Measurements from ENCODE around the gene POMT2.

Gene POMT2, protein sequence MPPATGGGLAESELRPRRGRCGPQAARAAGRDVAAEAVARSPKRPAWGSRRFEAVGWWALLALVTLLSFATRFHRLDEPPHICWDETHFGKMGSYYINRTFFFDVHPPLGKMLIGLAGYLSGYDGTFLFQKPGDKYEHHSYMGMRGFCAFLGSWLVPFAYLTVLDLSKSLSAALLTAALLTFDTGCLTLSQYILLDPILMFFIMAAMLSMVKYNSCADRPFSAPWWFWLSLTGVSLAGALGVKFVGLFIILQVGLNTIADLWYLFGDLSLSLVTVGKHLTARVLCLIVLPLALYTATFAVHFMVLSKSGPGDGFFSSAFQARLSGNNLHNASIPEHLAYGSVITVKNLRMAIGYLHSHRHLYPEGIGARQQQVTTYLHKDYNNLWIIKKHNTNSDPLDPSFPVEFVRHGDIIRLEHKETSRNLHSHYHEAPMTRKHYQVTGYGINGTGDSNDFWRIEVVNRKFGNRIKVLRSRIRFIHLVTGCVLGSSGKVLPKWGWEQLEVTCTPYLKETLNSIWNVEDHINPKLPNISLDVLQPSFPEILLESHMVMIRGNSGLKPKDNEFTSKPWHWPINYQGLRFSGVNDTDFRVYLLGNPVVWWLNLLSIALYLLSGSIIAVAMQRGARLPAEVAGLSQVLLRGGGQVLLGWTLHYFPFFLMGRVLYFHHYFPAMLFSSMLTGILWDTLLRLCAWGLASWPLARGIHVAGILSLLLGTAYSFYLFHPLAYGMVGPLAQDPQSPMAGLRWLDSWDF

DNA sequence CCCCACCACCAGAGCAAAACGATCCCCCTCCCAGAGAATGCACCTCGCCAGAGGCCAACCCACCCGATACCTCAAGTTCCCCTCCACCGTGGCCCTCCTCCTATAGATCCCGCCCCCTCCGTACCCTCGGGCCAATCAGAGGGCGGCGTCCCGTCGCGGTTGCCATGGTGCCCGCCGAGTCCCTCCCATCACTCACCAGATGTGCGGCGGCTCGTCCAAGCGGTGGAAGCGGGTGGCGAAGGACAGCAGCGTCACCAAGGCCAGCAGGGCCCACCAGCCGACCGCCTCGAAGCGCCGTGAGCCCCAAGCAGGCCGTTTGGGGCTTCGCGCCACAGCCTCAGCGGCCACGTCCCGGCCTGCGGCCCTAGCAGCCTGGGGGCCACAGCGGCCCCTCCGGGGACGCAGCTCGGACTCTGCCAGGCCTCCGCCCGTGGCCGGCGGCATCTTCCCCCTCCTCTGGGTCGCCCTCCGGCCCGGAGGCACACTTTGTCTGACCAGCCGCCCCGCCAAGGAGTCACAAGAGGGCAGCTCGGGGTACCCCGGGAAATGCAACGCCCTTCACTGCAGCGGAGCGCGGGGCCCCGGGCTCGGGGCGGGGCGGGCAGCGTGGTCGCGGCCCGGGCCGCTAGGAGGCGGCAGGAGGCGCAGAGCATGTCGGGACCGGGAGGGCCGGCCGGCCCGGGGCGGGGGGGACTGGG lies at the start of gene POMT2:
TSS of gene POMT2 (minus strand) at position 646 of the 698 bp plus-strand sequence. CDS start at position 444, 202 bp downstream.
- Mint-ChIP-seq H3K27me3 (no peaks in the 10 kb centered on the region), H3K4me1 (peaks cover 19% of the 10 kb centered on the region), H3K4me3 (peak within 1 kb of the TSS; percentile 91 to 92), H3K9me3 (no peaks in the 10 kb centered on the region), H3K27ac (peak within 1 kb of the TSS; percentile 97 to 98)
- DNase-seq (peak; percentile 90 to 94), ATAC-seq (peak; percentile 72)

DNA sequence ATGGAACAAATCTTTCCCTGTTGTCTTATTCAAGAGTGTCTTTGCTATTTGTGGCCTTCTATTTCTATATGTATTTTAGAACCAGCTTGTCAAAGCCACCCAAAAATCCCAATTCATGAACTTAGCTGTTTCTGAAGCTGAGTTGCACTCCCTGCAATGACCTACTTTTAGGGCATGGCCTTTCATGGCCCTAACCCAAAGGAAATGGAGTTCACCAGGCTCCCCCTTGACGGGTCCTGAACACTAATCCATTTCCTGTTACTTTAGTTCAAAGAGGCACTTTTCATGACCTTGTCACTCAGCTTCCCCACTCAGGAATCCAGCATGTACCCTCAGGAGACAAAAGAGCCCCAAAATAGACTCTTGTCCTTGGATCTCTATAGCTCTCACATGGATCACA lies 48.6 kb upstream of the POMT2 start:
- no peak overlapping the region for H3K4me3 Mint-ChIP-seq
- no peak for ATAC-seq

DNA sequence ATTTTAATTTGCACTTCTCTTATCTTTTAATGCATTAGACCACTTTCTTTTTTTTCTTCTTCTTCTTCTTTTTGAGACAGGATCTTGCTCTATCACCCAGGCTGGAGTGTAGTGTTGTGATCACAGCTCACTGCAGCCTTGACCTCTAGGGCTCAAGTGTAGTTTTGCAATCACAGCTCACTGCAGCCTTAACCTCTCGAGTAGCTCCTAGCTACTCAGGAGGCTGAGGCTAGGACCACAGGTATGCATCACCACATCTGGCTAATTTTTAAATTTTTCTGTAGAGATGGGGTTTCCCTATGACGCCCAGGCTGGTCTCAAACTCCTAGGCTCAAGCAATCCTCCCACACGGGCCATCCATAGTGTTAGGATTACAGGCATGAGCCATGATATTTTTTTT lies 43.5 kb upstream of the POMT2 start:
- H3K27me3 Mint-ChIP-seq, result no peaks in the 10 kb centered on the region
- ATAC-seq (no peak), DNase-seq (no peak)
- H3K27ac Mint-ChIP-seq, result no peak overlapping the region
- H3K9me3 Mint-ChIP-seq, result no peaks in the 10 kb centered on the region
- no peak overlapping the region for H3K4me3 Mint-ChIP-seq
- H3K4me1 Mint-ChIP-seq, result peaks cover 12% of the 10 kb centered on the region

More for the DNA sequence above, 48.6 kb upstream of the POMT2 start:
- DNase-seq, result no peak
- Mint-ChIP-seq H3K27ac (peak overlapping the region in 1 of 2 donors; percentile 58), H3K27me3 (no peaks in the 10 kb centered on the region), H3K9me3 (peaks cover 7% of the 10 kb centered on the region in 2 donors), H3K4me1 (peaks cover 28% of the 10 kb centered on the region)

DNA sequence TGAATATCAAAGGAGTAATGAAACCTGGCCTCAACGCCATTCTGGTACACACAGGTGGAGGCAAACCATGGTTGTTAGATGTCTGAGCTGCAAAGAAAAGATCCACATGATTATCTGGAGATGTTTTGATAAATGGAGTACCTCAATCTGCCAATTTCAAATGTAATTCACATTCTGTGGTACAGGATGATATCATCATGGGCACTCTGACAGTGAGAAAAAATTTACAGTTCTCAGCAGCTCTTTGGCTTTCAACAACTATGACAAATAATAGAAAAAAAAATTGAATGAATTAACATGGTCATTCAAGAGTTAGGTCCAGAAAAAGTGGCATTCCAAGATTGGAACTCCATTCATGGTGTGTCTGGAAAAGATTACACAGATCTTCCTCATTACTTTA lies 38.9 kb upstream of the POMT2 start:
- Mint-ChIP-seq H3K9me3 (no peaks in the 10 kb centered on the region), H3K27me3 (no peaks in the 10 kb centered on the region)
- no peak for DNase-seq

DNA sequence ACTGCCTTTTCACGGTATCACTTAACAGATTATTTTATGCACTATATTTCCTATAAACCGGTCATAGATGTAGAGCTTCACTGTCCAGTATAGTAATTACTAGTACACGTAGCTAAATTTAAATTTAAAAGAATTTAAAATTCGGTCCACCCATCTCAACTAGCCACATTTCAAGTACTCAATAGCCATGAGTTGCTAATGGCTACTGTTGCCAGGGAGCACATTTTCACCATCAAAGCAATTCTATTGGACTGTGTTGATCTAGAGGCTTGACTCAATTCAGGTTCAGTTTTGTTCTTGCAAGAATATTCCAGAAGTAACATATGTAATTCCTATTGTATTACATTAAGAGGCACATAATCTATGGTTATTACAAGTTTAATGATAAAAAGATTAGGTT lies 36.2 kb upstream of the POMT2 start:
- H3K4me3 Mint-ChIP-seq, result no peak overlapping the region
- no peak overlapping the region for H3K27ac Mint-ChIP-seq
- no peaks in the 10 kb centered on the region for H3K27me3 Mint-ChIP-seq
- ATAC-seq (no peak), DNase-seq (no peak)
- H3K4me1 Mint-ChIP-seq, result no peaks in the 10 kb centered on the region
- no peaks in the 10 kb centered on the region for H3K9me3 Mint-ChIP-seq

More for the DNA sequence above, 38.9 kb upstream of the POMT2 start:
- Mint-ChIP-seq H3K4me3 (no peak overlapping the region), H3K27ac (no peak overlapping the region), H3K4me1 (peaks cover 11% of the 10 kb centered on the region)
- no peak for ATAC-seq

DNA sequence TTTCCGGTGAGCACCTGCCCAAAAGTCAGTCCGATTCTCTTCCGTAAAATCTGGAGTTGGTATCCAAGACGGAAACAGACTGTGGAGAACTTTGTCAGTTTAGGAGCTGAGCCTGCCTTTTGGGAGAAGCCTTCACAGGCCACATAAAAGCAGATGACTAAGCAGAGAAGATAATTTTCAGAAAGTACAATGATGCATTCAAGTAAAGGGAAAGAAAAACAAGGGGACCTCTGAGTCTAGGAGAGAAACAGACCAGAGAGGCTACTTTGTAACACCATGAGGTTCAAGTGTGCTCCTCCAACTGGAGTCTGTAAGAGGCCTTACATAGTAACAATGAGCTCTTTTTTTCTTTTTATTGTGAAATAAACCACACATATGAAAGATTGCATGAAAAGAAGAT lies 35.1 kb upstream of the POMT2 start:
- no peak overlapping the region for H3K27ac Mint-ChIP-seq
- no peak overlapping the region for H3K4me3 Mint-ChIP-seq
- H3K27me3 Mint-ChIP-seq, result no peaks in the 10 kb centered on the region
- no peaks in the 10 kb centered on the region for H3K4me1 Mint-ChIP-seq
- DNase-seq (no peak), ATAC-seq (no peak)
- H3K9me3 Mint-ChIP-seq, result no peaks in the 10 kb centered on the region

DNA sequence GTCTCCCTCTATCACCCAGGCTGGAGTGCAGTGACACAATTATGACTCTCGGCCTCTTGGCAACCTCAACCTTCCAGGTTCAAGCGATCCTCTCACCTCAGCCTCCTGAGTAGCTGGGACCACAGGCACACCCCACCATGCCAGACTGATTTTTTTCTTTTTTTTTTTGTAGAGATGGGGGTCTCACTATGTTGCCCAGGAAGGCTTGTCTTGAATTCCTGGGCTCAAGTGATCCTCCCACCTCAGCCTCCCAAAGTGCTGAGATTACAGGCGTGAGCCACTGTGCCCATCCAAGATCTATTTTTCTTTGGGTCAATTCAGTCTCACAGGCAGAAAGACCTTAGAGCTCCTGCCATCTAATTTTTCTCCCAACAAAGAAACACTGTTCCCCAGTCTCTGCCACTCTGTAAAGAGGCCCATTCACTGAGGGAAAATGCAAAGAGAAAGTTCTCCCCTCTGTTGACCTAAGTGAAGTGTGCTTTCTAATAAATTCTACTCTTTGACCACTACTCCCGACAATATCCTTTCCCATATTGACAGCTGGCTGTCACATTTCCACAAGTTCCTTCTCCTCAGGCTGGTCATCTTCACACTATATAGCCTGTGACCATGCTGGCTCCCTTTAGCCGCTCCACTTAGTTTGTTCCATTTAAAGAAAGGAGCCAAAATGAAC lies 32.9 kb upstream of the POMT2 start:
- ATAC-seq (no peak), DNase-seq (no peak)
- Mint-ChIP-seq H3K4me1 (no peaks in the 10 kb centered on the region), H3K27me3 (no peaks in the 10 kb centered on the region), H3K4me3 (no peak overlapping the region), H3K27ac (peak overlapping the region in 1 of 2 donors; percentile 10), H3K9me3 (no peaks in the 10 kb centered on the region)

DNA sequence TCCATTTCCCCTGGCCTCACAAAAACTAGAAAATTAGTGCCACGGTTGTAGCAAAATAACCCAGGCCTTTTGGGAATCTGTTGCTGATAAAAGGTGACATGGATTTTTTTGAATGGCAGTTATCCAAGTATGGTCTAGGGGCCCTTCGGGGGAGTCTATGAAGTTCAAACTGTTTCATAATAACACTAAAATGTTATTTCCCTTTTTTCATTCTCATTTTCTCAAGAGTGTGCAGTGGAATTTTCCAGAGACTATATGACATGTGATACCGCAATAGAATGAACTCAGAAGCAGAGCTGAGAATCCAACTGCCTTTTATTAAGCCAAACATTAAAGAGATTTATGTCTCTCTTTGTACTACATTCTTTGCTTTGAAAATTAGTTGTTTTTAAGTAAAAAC lies 27.1 kb upstream of the POMT2 start:
- ATAC-seq (no peak), DNase-seq (no peak)
- Mint-ChIP-seq H3K27me3 (no peaks in the 10 kb centered on the region), H3K9me3 (no peaks in the 10 kb centered on the region), H3K27ac (no peak overlapping the region), H3K4me3 (no peak overlapping the region), H3K4me1 (no peaks in the 10 kb centered on the region)

DNA sequence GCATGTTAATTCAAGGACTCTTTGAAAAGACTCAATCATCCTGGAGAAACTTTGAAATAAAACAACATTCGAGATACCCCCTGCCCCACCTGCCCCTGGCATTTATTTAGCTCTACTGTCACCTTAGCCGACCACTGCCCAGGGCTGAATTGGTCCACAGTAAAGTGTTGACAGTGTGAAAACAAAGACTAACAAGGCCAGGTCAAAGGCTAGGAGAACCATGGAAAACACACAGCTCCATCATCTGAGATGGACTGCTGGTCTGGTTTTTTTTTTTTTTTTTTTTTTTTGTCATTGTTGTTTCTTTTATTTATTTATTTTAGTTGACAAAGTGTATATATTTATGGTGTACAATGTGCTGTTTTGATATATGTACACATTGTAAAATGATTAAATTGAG lies 25.8 kb upstream of the POMT2 start:
- no peaks in the 10 kb centered on the region for H3K4me1 Mint-ChIP-seq
- H3K9me3 Mint-ChIP-seq, result no peaks in the 10 kb centered on the region
- ATAC-seq (no peak), DNase-seq (no peak)
- H3K27ac Mint-ChIP-seq, result no peak overlapping the region
- no peaks in the 10 kb centered on the region for H3K27me3 Mint-ChIP-seq
- H3K4me3 Mint-ChIP-seq, result no peak overlapping the region

DNA sequence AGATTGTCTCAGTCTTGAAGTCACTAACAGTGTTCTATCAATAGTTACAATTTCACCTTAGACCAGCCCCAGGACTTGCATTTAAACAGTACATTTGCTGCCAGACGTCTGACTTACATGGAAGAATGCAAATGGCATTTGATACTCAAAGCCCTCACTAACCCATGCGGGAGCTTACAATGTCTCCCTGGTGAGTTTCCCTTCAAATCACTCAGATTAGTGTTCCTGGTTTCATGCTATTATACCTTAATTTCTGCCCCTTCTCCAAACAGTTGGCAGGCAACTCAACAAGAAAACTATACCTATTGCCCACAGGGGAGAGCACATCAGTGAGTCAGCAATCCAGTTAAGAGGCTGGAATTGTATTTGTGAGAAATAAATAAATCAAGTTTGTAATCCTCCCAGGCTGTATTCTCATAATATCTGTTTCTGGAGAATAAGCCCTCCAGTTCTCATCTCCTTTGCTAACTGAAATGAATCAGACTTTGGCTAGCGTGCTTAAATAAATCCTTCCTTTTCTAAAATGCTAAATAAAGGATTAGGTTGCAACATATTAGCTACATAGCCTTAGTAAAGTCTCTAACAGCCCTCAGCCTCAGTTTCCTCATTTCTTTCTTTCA lies 23.8 kb upstream of the POMT2 start:
- no peaks in the 10 kb centered on the region for H3K9me3 Mint-ChIP-seq
- no peak overlapping the region for H3K27ac Mint-ChIP-seq
- no peak for DNase-seq
- no peak overlapping the region for H3K4me3 Mint-ChIP-seq
- H3K4me1 Mint-ChIP-seq, result no peaks in the 10 kb centered on the region
- H3K27me3 Mint-ChIP-seq, result no peaks in the 10 kb centered on the region
- no peak for ATAC-seq

DNA sequence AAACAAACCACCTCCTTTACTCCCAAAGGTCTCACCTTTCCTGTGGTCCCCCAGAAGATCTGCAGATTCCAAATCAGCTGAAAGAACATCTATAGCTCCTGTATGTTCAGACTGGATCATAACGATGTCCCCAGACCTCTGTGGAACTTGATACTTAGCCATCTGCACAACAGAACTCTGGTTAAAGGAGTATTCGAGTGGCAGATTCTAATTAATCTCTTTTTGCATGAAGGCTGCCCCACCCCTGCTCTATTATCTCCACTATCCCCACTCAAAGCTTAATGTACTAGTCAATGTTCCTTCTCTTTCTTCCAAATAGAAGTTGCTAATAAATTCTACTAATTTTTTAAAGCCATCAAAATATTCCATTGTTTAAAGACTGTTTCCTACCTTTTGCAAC lies 23.0 kb upstream of the POMT2 start:
- DNase-seq (no peak), ATAC-seq (no peak)
- no peak overlapping the region for H3K4me3 Mint-ChIP-seq
- H3K4me1 Mint-ChIP-seq, result no peaks in the 10 kb centered on the region
- H3K27ac Mint-ChIP-seq, result peak overlapping the region in 1 of 2 donors; percentile 23
- no peaks in the 10 kb centered on the region for H3K9me3 Mint-ChIP-seq
- no peaks in the 10 kb centered on the region for H3K27me3 Mint-ChIP-seq

DNA sequence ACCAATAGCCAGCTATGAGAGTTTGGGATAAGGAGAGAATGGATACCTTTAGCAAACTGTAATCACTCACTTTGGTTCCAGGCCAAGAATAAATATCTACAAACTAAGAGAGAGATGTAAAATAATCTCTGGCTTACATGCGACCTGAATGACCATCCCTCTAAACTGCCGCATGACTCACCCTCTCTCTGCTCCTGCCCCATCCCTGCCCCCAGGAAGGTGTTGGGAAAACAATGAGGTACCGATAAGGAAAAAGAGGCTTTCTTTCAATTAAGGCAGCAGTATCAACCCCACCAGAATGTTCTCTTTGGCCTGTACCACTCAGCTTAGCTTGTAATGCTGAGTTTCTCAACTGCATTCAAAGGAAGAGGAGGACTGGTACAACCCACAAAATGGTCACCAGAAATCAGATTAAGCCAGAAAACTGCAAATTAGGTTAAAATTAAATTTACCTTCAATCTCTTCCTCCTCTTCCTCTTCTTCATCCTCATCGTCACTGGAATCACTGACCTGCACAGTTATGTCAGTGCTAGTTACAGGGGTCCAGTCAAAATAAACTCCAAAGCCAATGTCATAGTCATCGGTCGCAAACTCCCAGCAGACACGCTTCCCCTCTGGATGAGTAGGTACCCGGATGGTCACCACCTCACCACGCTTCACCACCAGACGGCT lies 22.2 kb upstream of the POMT2 start:
- no peak for ATAC-seq
- Mint-ChIP-seq H3K27ac (no peak overlapping the region), H3K4me3 (no peak overlapping the region), H3K27me3 (no peaks in the 10 kb centered on the region), H3K4me1 (no peaks in the 10 kb centered on the region), H3K9me3 (no peaks in the 10 kb centered on the region)
- DNase-seq, result no peak

DNA sequence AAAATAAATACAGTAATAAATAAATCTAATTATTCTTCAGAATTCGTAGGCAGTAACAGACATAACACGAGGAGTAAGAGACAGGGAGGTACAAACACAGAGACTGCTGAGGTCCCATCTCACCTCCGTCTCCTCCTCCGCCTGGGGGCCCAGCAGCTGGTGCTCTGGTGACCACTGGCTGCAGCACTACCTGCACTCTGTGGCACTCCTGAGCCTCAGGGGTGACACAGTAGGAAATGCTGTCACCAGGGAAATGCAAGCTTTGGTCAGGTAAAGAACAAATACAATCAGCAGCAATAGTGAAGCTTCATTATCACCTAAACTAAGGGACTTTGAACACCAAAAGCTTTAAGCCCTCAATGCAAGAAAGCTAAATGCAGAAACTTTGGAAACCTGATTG lies 19.7 kb upstream of the POMT2 start:
- no peaks in the 10 kb centered on the region for H3K4me1 Mint-ChIP-seq
- no peaks in the 10 kb centered on the region for H3K9me3 Mint-ChIP-seq
- no peak overlapping the region for H3K27ac Mint-ChIP-seq
- no peak overlapping the region for H3K4me3 Mint-ChIP-seq
- no peak for DNase-seq
- H3K27me3 Mint-ChIP-seq, result no peaks in the 10 kb centered on the region
- ATAC-seq, result no peak

DNA sequence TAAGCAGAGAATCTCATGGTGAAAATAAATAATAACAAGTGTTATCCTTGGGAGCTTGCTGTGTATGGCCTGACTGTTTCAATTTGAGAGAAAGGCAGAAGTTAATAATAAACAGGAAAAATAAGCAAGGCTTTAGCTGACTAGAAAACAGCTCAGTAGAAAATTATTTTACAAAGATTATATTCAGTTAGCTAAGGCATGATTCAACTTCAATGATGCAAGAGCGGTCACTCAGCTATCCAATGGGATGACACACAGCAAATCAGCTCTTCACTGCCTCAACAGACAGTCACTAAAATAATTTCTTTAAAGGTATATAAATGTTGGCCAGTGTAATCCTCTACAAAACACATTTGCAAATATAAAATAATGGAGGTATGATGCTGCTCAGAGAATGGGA lies 18.7 kb upstream of the POMT2 start:
- Mint-ChIP-seq H3K4me1 (no peaks in the 10 kb centered on the region), H3K4me3 (no peak overlapping the region), H3K9me3 (no peaks in the 10 kb centered on the region), H3K27me3 (no peaks in the 10 kb centered on the region), H3K27ac (peak overlapping the region in 1 of 2 donors; percentile 50)
- no peak for DNase-seq
- ATAC-seq, result no peak

DNA sequence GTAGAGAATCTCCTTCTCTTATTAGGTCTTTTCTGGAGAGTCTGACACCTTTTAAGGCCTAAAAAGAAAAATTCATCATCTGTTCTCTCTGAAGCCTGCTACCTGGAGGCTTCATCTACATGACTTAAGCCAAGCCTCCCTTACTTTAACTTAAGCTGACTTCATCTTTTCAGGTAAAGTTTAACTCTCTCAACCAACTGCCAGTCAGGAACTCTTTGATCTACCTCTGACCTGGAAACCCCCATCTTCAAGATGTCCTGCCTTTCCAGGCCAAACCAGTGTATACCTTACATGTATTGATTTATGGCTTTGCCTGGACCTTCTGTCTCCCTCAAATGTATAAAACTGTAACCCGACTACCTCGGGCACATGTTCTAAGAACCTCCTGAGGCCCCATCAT lies 17.6 kb upstream of the POMT2 start:
- ATAC-seq (no peak), DNase-seq (no peak)
- Mint-ChIP-seq H3K27ac (no peak overlapping the region), H3K4me3 (no peak overlapping the region), H3K9me3 (no peaks in the 10 kb centered on the region), H3K27me3 (no peaks in the 10 kb centered on the region), H3K4me1 (no peaks in the 10 kb centered on the region)

Measured in stimulated activated naive CD8-positive, alpha-beta T cell treated with anti-CD3 and anti-CD28 coated beads, Interleukin-15, amount 100 ng/mL, for 72 hours (primary cell).